ENCODE data around the gene DAP3. TPM values are rescaled to one million over a fixed set of nuclear protein-coding genes. Genes with fewer than 3 reads are reported as not detected.
"Not testable (repeated sequence)": the region's sequence is repeated elsewhere in the genome, so short reads cannot be mapped to it uniquely, and the experiment has no call there.

Gene DAP3
- total and polyA plus RNA-seq, 4 donors: 50.9 to 114 (median 76.5) TPM

GRCh38 chr1:155697046-155697445 is 8.2 kb downstream of the DAP3 start:
- Histone ChIP-seq H3K27me3 (ENCODE audit: control insufficient read depth, insufficient read depth, low read length) (no peaks in the 10 kb centered on the region), H3K4me3 (ENCODE audit: low read depth, low read length) (no peak overlapping the region), H3K4me1 (ENCODE audit: control insufficient read depth, insufficient read depth, low read length) (no peaks in the 10 kb centered on the region), H3K27ac (ENCODE audit: low read depth, low read length) (no peak overlapping the region), H3K36me3 (ENCODE audit: control insufficient read depth, insufficient read depth, low read length) (peaks cover 3% of the 10 kb centered on the region), H3K9me3 (ENCODE audit: control insufficient read depth, insufficient read depth, low read length) (no peaks in the 10 kb centered on the region)
- DNase-seq (ENCODE audit: low read depth in 4 of 6, low spot score in 6 of 6): no peak
- WGBS (ENCODE audit: insufficient coverage): 100% methylated on average over 3 of the region's 10 CpGs

GRCh38 chr1:155697616-155698015 is 8.7 kb downstream of the DAP3 start:
- H3K27me3 ChIP-seq (ENCODE audit: control insufficient read depth, insufficient read depth, low read length); H3K27ac ChIP-seq (ENCODE audit: low read depth, low read length); H3K36me3 ChIP-seq (ENCODE audit: control insufficient read depth, insufficient read depth, low read length); H3K9me3 ChIP-seq (ENCODE audit: control insufficient read depth, insufficient read depth, low read length); H3K4me3 ChIP-seq (ENCODE audit: low read depth, low read length); H3K4me1 ChIP-seq (ENCODE audit: control insufficient read depth, insufficient read depth, low read length); DNase-seq (ENCODE audit: low read depth in 4 of 6, low spot score in 6 of 6): not testable (repeated sequence)
- WGBS (ENCODE audit: insufficient coverage): 86% methylated on average over 7 of the region's 11 CpGs

DNA sequence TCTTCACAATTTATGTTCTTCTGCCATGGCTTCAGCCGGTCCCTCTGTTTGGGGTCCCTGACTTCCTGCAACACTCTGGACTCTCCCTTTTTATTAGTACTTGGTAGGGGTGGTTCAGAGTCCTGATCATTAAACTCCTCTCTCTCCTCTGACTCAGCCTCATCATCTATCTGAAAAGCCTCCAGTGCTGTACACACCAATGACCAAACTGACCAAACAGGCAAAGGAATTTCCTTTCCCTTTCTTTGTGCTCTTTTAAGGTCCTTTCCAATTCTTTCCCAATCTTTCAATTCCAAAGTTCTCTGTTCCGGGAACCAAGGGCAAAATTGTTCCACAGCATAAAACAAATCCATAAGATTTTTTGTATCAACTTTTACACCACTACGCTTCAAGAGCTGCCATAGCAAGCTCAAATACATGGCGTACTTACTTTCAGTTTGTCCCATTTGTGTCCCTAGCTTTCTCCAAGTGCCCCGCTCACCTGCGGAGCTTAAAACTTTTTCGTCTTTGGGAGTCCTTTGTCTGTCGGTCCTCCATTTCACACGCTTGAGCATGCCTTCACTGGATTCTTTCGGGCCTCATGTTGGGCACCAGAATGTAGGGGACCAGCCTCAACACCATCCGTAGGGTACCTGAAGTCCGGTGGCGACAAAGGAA is 9.6 kb downstream of the DAP3 start:
- peaks cover 2% of the 10 kb centered on the region for H3K36me3 ChIP-seq (ENCODE audit: control insufficient read depth, insufficient read depth, low read length)
- WGBS (ENCODE audit: insufficient coverage): 92% methylated on average over 8 of the region's 13 CpGs
- H3K4me1 ChIP-seq (ENCODE audit: control insufficient read depth, insufficient read depth, low read length): no peaks in the 10 kb centered on the region
- H3K27ac ChIP-seq (ENCODE audit: low read depth, low read length): no peak overlapping the region
- no peaks in the 10 kb centered on the region for H3K27me3 ChIP-seq (ENCODE audit: control insufficient read depth, insufficient read depth, low read length)
- no peak overlapping the region for H3K4me3 ChIP-seq (ENCODE audit: low read depth, low read length)
- no peaks in the 10 kb centered on the region for H3K9me3 ChIP-seq (ENCODE audit: control insufficient read depth, insufficient read depth, low read length)
- no peak for DNase-seq (ENCODE audit: low read depth in 4 of 6, low spot score in 6 of 6)

GRCh38 chr1:155699062-155699461 is 10.2 kb downstream of the DAP3 start:
- H3K4me3 ChIP-seq (ENCODE audit: low read depth, low read length); H3K36me3 ChIP-seq (ENCODE audit: control insufficient read depth, insufficient read depth, low read length); DNase-seq (ENCODE audit: low read depth in 4 of 6, low spot score in 6 of 6); H3K9me3 ChIP-seq (ENCODE audit: control insufficient read depth, insufficient read depth, low read length); H3K27me3 ChIP-seq (ENCODE audit: control insufficient read depth, insufficient read depth, low read length); H3K27ac ChIP-seq (ENCODE audit: low read depth, low read length); H3K4me1 ChIP-seq (ENCODE audit: control insufficient read depth, insufficient read depth, low read length): not testable (repeated sequence)
- 80% methylated on average over 1 of the region's 4 CpGs for WGBS (ENCODE audit: insufficient coverage)

DNA sequence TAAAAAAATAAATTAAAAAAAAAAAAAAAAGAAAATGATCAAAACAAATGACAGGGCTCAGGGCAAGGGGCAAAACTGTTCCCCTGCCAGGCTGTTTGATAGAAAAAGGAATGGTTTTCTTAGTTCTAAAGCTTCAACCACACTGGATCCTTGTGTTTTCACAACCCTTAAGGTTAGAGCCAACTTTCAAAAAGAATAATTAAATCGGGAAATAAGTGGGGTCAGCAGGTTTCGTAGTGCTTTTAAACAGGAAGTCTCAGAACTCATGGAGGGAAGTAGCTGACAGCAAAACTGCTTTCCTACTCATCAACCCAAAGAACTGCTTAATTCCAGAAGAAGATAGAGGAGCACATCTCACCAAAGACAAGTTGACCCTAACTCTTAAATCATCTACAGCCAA is 12.8 kb downstream of the DAP3 start:
- not testable (repeated sequence) for DNase-seq (ENCODE audit: low read depth in 4 of 6, low spot score in 6 of 6); H3K9me3 ChIP-seq (ENCODE audit: control insufficient read depth, insufficient read depth, low read length); H3K27me3 ChIP-seq (ENCODE audit: control insufficient read depth, insufficient read depth, low read length); H3K36me3 ChIP-seq (ENCODE audit: control insufficient read depth, insufficient read depth, low read length); H3K4me3 ChIP-seq (ENCODE audit: low read depth, low read length); H3K27ac ChIP-seq (ENCODE audit: low read depth, low read length); H3K4me1 ChIP-seq (ENCODE audit: control insufficient read depth, insufficient read depth, low read length)
- WGBS (ENCODE audit: insufficient coverage): no CpG with 5 or more reads among the region's 2 CpGs

DNA sequence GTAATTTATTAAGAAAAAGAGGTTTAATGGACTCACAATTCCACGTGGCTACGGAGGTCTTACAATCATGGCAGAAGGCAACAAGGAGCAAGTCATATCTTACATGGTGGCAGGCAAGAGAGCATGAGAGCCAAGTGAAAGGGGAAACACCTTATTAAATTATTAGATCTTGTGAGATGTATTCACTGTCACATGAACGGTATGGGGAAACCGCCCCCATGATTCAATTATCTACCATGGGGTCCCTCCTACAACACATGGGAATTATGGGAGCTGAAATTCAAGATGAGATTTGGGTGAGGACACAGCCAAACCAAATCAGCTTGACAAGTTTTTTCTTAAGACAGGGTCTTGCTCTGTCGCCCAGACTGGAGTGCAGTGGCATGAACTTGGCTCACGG is 14.3 kb downstream of the DAP3 start:
- DNase-seq (ENCODE audit: low read depth in 4 of 6, low spot score in 6 of 6): no peak
- H3K4me1 ChIP-seq (ENCODE audit: control insufficient read depth, insufficient read depth, low read length): no peaks in the 10 kb centered on the region
- H3K27ac ChIP-seq (ENCODE audit: low read depth, low read length): no peak overlapping the region
- no CpG with 5 or more reads among the region's 6 CpGs for WGBS (ENCODE audit: insufficient coverage)
- no peaks in the 10 kb centered on the region for H3K27me3 ChIP-seq (ENCODE audit: control insufficient read depth, insufficient read depth, low read length)
- no peak overlapping the region for H3K4me3 ChIP-seq (ENCODE audit: low read depth, low read length)
- no peaks in the 10 kb centered on the region for H3K9me3 ChIP-seq (ENCODE audit: control insufficient read depth, insufficient read depth, low read length)
- H3K36me3 ChIP-seq (ENCODE audit: control insufficient read depth, insufficient read depth, low read length): no peaks in the 10 kb centered on the region

DNA sequence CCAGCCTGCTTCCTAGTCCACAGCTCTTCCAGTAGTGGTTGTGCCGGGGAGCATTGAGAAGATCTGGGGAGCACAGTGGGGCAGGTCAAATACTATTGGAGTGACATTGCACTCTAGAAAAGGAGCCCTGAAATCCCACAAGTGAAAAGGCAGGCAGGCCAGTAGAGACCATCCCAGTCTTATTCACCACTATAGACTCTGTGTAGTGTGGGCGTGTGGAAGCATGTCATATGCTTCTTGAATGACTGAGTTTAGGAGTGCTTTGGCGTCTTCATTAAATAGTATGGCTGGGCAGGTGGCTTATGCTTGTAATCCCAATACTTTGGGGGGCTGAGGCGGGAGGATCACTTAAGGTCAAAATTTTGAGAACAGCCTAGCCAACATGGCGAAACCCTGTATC is 15.5 kb downstream of the DAP3 start:
- not testable (repeated sequence) for H3K4me1 ChIP-seq (ENCODE audit: control insufficient read depth, insufficient read depth, low read length); H3K4me3 ChIP-seq (ENCODE audit: low read depth, low read length); H3K27me3 ChIP-seq (ENCODE audit: control insufficient read depth, insufficient read depth, low read length); H3K9me3 ChIP-seq (ENCODE audit: control insufficient read depth, insufficient read depth, low read length); H3K36me3 ChIP-seq (ENCODE audit: control insufficient read depth, insufficient read depth, low read length); H3K27ac ChIP-seq (ENCODE audit: low read depth, low read length); DNase-seq (ENCODE audit: low read depth in 4 of 6, low spot score in 6 of 6)
- WGBS (ENCODE audit: insufficient coverage): no CpG with 5 or more reads among the region's 5 CpGs

- H3K4me1 ChIP-seq (ENCODE audit: control insufficient read depth, insufficient read depth, low read length): no peaks in the 10 kb centered on the region
- no peak for DNase-seq (ENCODE audit: low read depth in 4 of 6, low spot score in 6 of 6)
- no peaks in the 10 kb centered on the region for H3K9me3 ChIP-seq (ENCODE audit: control insufficient read depth, insufficient read depth, low read length)
- H3K27ac ChIP-seq (ENCODE audit: low read depth, low read length): no peak overlapping the region
- WGBS (ENCODE audit: insufficient coverage): 100% methylated on average over 2 of the region's 5 CpGs
- H3K4me3 ChIP-seq (ENCODE audit: low read depth, low read length): no peak overlapping the region
- H3K36me3 ChIP-seq (ENCODE audit: control insufficient read depth, insufficient read depth, low read length): no peaks in the 10 kb centered on the region
- H3K27me3 ChIP-seq (ENCODE audit: control insufficient read depth, insufficient read depth, low read length): no peaks in the 10 kb centered on the region
Measured at GRCh38 chr1:155706139-155706538, 17.2 kb downstream of the DAP3 start.

DNA sequence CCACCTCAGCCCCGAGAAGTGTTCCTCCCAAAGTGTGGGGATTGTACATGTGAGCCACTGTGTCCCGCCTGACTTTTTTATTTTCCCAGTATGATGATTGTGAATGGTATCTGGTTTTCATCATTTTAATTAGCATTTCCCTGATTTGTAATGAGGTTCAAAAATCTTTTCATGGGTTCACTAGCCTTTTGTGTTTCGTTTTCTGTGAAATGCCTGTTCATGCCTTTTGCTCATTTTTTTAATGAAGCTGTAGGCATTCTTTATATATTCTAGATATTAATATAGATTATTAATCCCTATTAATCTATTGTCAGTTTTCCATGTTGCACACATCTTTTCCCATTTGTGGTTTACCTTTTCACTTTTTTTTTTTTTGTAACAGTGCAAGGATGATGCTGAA is 20.5 kb downstream of the DAP3 start:
- Histone ChIP-seq H3K9me3 (ENCODE audit: control insufficient read depth, insufficient read depth, low read length) (no peaks in the 10 kb centered on the region), H3K27me3 (ENCODE audit: control insufficient read depth, insufficient read depth, low read length) (no peaks in the 10 kb centered on the region)

GRCh38 chr1:155711457-155711856 is 22.6 kb downstream of the DAP3 start:
- not testable (repeated sequence) for H3K9me3 ChIP-seq (ENCODE audit: control insufficient read depth, insufficient read depth, low read length)
- no CpG with 5 or more reads among the region's 3 CpGs for WGBS (ENCODE audit: insufficient coverage)

More for the DNA sequence above, 20.5 kb downstream of the DAP3 start:
- Histone ChIP-seq H3K4me1 (ENCODE audit: control insufficient read depth, insufficient read depth, low read length) (no peaks in the 10 kb centered on the region), H3K36me3 (ENCODE audit: control insufficient read depth, insufficient read depth, low read length) (no peaks in the 10 kb centered on the region), H3K27ac (ENCODE audit: low read depth, low read length) (no peak overlapping the region), H3K4me3 (ENCODE audit: low read depth, low read length) (no peak overlapping the region)
- WGBS (ENCODE audit: insufficient coverage): no CpG with 5 or more reads among the region's 3 CpGs
- DNase-seq (ENCODE audit: low read depth in 4 of 6, low spot score in 6 of 6): no peak

More at GRCh38 chr1:155711457-155711856, 22.6 kb downstream of the DAP3 start:
- H3K27ac ChIP-seq (ENCODE audit: low read depth, low read length); H3K36me3 ChIP-seq (ENCODE audit: control insufficient read depth, insufficient read depth, low read length); H3K4me1 ChIP-seq (ENCODE audit: control insufficient read depth, insufficient read depth, low read length); H3K4me3 ChIP-seq (ENCODE audit: low read depth, low read length); H3K27me3 ChIP-seq (ENCODE audit: control insufficient read depth, insufficient read depth, low read length); DNase-seq (ENCODE audit: low read depth in 4 of 6, low spot score in 6 of 6): not testable (repeated sequence)

All from spinal cord (tissue), 10 donors.